Stimulated activated CD8-positive, alpha-beta memory T cell treated with anti-CD3 and anti-CD28 coated beads, Interleukin-2, amount 100 ng/mL, for 48 hours (primary cell): ENCODE results near the gene LIN52.

Experiments used
- DNase-seq, 2 donors: peaks; one replicate each; pipeline ENCODE4 v3.0.0-alpha.2; 2020; ENCODE audit warnings: low read depth in 2 of 2

Gene LIN52

GRCh38 chr14:74190927-74191575 is 106.3 kb downstream of the LIN52 start:
- no peak for DNase-seq

DNA sequence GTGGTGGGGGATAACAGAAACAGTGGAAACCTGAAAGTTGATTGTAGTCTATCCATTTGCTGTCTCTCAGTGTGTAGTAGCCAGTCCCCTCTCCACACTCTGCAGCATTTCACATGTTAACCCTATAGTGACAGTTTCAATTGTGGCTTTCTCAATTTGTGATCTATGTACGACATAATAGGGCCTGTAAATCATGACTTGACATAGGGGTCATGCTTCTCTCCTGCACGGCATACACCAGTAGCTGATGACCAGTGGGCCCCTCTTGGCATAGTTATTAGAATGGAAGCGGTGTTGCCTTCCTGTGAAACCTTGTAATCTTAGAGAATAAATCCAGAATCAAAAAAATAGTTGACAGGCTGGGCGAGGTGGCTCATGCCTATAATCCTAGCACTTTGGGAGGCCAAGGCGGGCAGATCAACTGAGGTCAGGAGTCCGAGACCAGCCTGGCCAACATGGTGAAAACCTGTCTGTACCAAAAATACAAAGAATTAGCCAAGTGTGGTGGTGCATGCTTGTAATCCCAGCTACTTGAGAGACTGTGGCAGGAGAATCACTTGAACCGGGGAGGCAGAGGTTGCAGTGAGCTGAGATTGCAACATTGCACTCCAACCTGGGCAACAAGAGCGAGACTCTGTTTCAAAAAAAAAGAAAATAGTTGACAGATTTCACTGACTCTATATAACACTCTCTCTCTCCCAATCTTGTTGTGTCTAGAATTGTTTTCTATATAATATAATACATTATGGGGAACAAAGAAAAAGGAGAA is 109.9 kb downstream of the LIN52 start:
- DNase-seq: no peak

DNA sequence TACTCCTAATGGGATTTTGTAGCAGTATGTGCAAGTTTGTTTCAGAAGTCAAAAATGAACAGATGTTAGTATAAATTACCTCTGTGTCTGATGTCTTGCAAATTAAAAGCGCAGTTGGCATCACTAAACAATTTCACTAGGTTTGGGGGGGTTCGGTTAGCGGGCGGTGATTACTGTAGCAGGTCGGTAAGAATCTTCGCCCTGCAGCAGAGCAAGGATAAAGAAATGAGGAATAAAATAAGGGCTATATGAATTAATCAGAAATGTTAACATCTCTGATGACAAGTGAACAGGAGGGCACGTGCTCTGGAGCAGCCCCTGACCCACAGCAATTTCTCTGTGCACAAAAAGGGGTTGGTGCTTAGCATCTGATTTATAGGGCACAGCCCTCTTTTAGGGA is 110.9 kb downstream of the LIN52 start:
- DNase-seq: no peak

DNA sequence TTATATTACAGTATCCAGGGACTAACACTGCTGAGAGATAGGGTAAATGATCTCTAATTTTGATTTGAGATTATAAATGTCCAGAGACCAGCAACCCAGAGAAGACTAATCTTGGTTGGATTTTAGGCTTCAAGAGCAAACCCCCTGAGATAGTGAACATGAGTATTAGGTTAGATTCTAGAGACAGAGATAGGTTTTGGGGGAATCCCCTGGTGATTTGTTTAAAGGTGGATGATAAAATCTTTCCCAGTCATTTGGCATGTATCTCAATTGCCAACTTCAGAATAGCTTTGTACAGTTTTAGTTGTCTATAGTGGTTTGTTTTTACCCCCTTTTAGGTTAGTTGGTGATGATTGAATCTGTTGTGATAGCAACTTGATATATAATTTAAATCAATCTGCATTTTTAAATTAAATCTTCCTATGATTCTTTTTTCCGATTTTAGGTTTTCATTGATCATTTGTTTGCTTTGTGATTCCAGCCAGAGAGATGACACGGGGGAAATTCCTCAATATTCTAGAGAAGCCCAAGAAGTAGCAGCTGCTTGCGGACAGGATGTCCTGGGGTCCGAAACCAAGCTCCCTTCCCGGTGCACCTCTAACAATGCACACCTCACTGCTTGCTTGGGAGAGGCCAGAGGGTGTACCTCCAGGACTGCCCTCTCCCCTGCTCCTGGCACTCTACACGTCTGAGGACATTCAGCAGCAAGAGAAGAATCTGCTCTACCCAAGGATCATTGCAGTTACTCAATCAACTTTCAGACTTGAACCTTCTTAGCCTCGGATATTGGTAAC is 113.9 kb downstream of the LIN52 start:
- no peak for DNase-seq

DNA sequence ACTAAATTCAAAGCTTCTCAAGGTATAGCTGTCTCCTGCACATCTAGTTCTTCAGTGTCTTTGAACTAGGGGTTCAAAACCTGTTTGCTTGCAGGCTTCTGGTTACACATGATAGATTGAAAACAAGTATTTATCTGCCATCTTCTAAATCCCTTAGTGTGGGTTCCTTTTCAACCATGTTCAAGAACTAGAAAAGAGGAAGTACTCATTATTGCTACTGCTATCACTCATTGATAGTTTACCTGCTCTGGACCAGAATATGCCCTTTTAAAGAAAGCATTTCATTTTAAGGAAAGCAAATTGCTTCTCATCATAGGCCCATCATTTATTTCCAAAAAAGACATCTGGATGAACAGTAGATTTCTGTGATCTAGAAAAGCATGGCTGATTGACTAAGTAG is 117.4 kb downstream of the LIN52 start:
- no peak for DNase-seq

GRCh38 chr14:74203639-74204038 is 118.9 kb downstream of the LIN52 start:
- no peak for DNase-seq

DNA sequence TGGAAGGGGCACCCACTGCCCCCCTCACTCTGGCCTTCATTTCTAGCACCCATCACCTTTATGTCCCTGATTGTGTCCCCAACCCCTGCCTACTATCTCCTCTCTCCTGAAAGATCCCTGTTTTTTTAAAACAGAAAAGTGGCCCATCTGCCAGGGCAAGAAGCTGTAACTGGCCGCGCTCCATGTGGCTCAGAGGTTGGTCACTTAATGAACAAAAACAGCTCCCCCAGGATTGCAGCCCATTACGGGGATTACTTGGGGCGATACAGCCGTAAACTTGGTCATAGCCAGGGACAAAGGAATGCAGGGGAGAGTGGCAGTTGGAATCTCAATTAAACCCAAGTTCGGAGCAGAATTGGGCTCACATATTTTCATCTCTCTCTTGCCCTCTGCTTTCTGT is 119.7 kb downstream of the LIN52 start:
- no peak for DNase-seq

DNA sequence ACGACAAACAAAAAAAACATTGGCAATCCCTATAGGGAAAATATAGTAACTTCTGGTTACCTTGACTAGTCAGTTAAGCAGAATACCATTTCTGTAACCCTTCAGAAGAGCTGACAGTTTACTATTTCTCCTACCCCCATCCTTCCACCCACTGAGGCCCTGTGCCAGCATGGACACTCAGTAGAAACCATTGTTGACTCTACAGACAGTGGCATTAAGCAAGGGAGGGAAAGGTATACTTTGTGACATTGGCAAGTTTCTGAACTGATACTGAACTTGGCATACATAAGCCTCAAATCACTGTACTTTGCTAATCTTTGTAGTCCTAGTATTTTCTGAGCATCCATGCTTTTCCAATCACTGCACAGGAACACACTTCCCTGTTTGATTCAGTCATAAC is 121.1 kb downstream of the LIN52 start:
- DNase-seq: no peak

- DNase-seq: no peak
These were observed 123.2 kb downstream of the LIN52 start for GRCh38 chr14:74207943-74208342.

- no peak for DNase-seq
These were observed 123.9 kb downstream of the LIN52 start for GRCh38 chr14:74208642-74209041.

GRCh38 chr14:74211945-74212580 is 127.3 kb downstream of the LIN52 start:
- DNase-seq: no peak

DNA sequence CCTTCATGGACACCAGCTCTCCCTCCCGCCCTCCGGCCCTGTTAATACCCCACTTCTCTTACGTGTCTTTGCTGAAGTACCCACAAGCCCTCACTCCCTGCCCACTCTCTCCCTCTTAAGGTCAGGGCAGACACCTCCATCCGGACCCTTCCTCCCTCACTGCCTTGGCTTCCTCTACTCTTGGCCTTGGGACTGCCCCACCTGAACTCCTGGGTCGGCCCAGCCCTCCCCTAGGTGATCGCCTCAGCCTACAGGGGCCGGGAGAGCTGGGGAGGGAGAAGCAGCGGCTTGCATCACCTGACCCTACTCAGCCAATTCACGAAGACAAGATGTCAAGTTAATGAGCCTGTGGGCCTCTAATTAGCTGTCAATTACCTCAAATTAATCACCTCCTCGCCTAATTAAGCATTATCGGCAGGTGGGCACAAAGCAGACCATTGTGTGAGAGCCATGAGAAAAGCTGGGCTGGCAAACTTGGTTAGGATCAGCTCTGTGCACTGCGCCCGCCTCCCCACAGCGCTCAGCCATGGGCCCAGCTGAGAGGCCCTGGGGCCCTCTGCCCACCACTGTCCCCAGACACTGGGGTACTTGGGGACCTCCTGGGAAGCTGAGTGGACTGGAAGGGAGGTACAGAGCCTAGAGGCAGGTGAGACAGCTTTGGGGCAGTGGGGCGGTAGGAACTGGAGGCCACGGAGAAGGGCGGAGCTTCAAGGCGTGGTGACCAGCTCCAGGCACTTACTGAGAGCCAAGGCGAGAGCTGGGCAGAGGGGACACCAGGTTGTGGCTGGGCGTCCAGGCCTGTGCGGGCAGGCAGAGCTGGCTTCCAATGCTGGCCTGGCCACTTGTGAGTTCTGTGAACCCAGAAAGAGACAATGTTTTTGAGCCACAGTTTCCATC is 129.4 kb downstream of the LIN52 start:
- no peak for DNase-seq

- no peak for DNase-seq
These were observed 131.9 kb downstream of the LIN52 start for GRCh38 chr14:74216671-74217070.

DNA sequence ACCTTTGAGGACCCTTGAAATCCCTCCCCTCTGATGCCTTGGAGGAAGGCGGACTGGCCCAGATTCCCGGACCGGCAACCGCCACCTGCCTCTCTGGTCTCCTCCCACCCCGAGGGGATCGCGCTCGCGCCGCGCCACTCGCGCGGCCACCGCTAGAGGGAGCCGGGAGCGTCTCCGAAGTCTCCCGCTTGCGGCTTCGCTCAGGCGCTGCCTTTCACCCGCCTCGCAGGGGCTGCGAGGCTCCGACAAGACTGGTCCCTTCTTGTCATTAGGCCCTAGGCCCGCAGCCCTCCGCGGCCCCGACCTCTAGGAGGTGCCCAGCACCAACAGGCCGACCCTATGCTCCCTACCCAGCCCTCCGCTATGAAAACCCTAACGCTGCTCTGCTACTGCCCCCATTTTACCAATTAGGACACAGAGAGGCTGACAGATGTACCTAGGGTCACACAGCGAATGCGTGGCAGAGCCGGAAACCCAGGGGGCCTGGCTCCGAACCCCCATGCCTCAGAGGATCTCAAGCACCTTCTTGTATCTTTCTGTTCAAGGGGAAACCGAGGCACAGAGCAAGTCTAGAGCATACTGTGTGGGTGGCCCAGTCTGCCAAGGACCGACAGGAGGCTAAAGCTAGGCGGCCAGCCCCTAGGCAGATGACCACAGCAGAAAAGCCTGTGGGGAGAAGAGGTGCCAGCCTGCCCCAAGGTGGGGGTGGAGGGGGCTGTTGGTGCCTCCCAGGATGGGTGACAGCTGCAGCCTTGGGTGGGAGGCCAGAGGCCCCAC is 133.1 kb downstream of the LIN52 start:
- peak; percentile 72 to 79 for DNase-seq

GRCh38 chr14:74218462-74218861 is 133.7 kb downstream of the LIN52 start:
- DNase-seq: no peak

- no peak for DNase-seq
These were observed 134.8 kb downstream of the LIN52 start for GRCh38 chr14:74219277-74220205.

- DNase-seq: no peak
These were observed 136.2 kb downstream of the LIN52 start for GRCh38 chr14:74220991-74221390.

DNA sequence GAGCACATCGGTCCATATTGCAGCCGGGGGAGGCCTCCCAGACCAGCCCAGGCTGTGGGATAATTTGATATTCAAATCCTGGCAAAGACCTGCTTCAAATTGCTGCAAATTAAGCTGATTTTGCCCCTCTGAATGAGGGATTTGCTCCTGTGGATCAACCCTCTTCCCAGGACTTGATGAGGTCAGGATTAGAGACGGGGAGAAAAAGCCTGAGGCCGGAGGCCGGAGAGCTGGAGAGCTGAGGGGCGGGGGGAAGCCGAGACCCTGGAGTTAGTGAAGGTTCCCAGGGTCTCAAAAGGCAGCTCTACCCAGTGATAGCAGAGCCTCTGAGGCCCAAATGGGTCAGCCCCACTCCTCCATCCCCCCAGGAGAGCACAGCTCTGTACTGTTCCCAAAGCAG is 137.0 kb downstream of the LIN52 start:
- DNase-seq: no peak

- DNase-seq: no peak
These were observed 138.3 kb downstream of the LIN52 start for GRCh38 chr14:74223016-74223415.
